ENCODE measurements around the gene TREM1. TPM values are rescaled to one million over a fixed set of nuclear protein-coding genes. Genes with fewer than 3 reads are reported as not detected.

TREM1 gene
- 0.10 to 0.25 TPM (median 0.13 TPM) in 3 of 5 replicates, not detected in the others for total RNA-seq (2022; extraction: Qiagen RNA extraction)

GRCh38 chr6:41286544-41287346 is at the start of gene TREM1:
Gene TREM1, minus strand, starts transcription at chr6:41286682. Its CDS starts 27 bp downstream, at chr6:41286655.

GRCh38 chr6:41335296-41335695 is 48.8 kb upstream of the TREM1 start, which contains the start of gene NCR2:
Gene NCR2, plus strand, starts transcription at chr6:41335608. Its CDS starts 269 bp downstream, at chr6:41335877.

GRCh38 chr6:41228096-41228495 is 58.4 kb downstream of the TREM1 start, which contains the start of gene TREML4:
Gene TREML4, plus strand, starts transcription at chr6:41228349. Its CDS starts 79 bp downstream, at chr6:41228428.

Other genes with a start within 250 kb of the TREM1 start
- gene UNC5CL, start 247.5 kb downstream of the TREM1 start, total RNA-seq (2022; extraction: Qiagen RNA extraction): 0.49 to 0.76 TPM (median 0.52 TPM) in 5 replicates
- gene TSPO2, start 244.2 kb downstream of the TREM1 start, total RNA-seq (2022; extraction: Qiagen RNA extraction): 0.15 TPM in 1 of 5 replicates, not detected in the others
- not detected in 5 replicates for gene APOBEC2, start 233.5 kb downstream of the TREM1 start, total RNA-seq (2022; extraction: Qiagen RNA extraction)
- 17.2 to 20.0 TPM (median 19.3 TPM) in 5 replicates for gene OARD1, start 214.3 kb downstream of the TREM1 start, total RNA-seq (2022; extraction: Qiagen RNA extraction)
- 10.7 to 16.5 TPM (median 13.1 TPM) in 5 replicates for gene NFYA, start 213.7 kb downstream of the TREM1 start, total RNA-seq (2022; extraction: Qiagen RNA extraction)
- gene TREML1, start 132.3 kb downstream of the TREM1 start, total RNA-seq (2022; extraction: Qiagen RNA extraction): not detected in 5 replicates
- 0.10 to 0.13 TPM in 2 of 5 replicates, not detected in the others for gene TREM2, start 123.6 kb downstream of the TREM1 start, total RNA-seq (2022; extraction: Qiagen RNA extraction)
- gene TREML2, start 85.5 kb downstream of the TREM1 start, total RNA-seq (2022; extraction: Qiagen RNA extraction): not detected in 5 replicates
- not detected in 5 replicates for gene TREML4, start 58.3 kb downstream of the TREM1 start, total RNA-seq (2022; extraction: Qiagen RNA extraction)
- not detected in 5 replicates for gene NCR2, start 48.9 kb upstream of the TREM1 start, total RNA-seq (2022; extraction: Qiagen RNA extraction)